GM21619 (cell line): ENCODE measurements around the gene SCN4A.
"Not testable (repeated sequence)": the region's sequence is repeated elsewhere in the genome, so short reads cannot be mapped to it uniquely, and the experiment has no call there.

ENCODE experiments used
- ATAC-seq: cut with Tn5 transposase; IDR thresholded peaks from one replicate; pipeline ENCODE4 v1.9.1; 2021; ENCODE audit not compliant: unreplicated experiment

The SCN4A gene

DNA sequence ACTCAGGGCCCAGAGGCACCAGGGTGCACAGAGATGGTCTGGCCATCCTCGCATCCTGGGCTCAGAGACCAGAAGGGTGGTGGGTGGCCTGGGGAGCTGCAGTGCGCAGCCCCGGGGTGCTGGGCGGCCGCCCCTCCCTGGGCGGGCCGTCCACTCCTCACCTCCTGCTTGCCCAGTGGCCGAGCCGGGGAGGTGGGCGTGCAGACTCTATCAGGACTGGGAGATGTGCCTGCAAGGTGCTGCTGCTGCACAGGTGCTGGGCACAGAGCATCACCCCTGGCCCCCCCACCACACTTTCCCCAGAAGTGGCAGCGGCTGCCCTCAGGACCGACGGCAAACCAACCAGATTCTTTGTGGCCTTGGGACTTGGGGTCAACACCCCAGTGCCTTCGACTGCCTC, at the start of gene SCN4A:
TSS of gene SCN4A (minus strand) at position 123 of the 400 bp plus-strand sequence. CDS start at position 46, 77 bp downstream.
- ATAC-seq: no peak

GRCh38 chr17:64020056-64020766, 47.5 kb upstream of the SCN4A start, which contains the start of gene ICAM2:
TSS of gene ICAM2 (minus strand) at chr17:64020633. CDS start at chr17:64006691, 13,942 bp downstream.
- peak; percentile 63 for ATAC-seq

DNA sequence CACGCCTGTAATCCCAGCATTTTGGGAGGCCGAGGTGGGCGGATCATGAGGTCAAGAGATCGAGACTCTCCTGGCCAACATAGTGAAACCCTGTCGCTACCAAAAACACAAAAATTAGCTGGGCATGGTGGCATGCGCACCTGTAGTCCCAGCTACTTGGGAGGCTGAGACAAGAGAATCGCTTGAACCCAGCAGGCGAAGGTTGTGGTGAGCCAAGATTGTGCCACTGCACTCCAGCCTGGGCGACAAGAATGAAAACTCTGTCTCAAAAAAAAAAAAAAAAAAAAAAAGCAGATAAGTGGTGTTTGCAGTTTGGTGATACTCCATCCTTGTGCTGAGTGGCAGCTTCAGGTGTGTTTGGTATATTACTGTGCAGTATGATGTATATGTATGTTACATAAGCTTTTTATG, 46.8 kb upstream of the SCN4A start:
- ATAC-seq: peak; percentile 7

GRCh38 chr17:64017381-64017980, 44.8 kb upstream of the SCN4A start:
- ATAC-seq: no peak

GRCh38 chr17:64016974-64017373, 44.3 kb upstream of the SCN4A start:
- no peak for ATAC-seq

DNA sequence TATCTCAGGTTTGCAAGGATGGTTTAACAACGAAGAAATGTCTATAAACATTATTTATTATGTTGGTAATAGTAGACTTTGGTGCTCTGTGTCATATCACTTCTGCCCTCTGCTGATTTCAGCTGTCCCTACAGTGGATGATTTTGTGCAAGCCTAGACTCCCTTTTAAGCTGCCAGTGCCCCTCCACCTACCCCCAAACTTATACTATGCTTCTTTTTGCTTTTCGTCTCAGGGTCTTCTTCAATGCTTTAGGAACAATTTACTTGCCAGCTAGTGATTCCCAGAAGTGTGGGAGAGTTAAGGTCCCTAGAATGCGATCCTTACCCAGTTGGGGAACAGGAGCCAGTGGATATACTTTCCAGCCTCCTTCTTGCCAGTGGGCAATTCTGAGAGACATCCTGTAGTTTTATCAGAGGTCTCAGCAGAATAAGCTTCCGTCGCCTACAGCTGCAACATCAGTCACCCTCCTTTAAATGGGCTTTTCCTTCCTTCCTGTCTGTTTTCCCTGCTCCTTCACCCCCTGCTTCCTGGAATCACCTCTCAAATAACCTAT, 43.6 kb upstream of the SCN4A start:
- no peak for ATAC-seq

DNA sequence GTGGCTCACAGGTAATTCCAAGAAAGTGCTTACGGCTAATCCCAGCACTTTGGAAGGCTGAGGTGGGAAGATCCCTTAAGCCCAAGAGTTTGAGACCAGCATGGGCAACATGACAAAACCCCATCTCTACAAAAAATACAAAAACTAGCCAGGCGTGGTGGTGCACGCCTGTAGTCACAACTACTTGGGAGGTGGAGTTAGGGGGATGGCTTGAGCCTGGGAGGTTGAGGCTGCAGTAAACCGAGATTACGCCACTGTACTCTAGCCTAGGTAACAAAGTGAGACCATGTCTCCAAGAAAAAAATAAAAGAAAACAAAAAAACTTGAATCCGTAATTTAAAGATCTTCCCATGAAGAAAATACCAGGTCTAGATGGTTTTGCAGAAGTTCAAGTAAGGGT, 42.7 kb upstream of the SCN4A start:
- ATAC-seq: no peak

- ATAC-seq: no peak
These were observed 37.1 kb upstream of the SCN4A start for GRCh38 chr17:64009571-64010402.

GRCh38 chr17:64008830-64009229, 36.1 kb upstream of the SCN4A start:
- no peak for ATAC-seq

- no peak for ATAC-seq
These were observed 35.6 kb upstream of the SCN4A start for GRCh38 chr17:64008346-64008745.

GRCh38 chr17:64007838-64008282, 35.1 kb upstream of the SCN4A start:
- ATAC-seq: no peak

DNA sequence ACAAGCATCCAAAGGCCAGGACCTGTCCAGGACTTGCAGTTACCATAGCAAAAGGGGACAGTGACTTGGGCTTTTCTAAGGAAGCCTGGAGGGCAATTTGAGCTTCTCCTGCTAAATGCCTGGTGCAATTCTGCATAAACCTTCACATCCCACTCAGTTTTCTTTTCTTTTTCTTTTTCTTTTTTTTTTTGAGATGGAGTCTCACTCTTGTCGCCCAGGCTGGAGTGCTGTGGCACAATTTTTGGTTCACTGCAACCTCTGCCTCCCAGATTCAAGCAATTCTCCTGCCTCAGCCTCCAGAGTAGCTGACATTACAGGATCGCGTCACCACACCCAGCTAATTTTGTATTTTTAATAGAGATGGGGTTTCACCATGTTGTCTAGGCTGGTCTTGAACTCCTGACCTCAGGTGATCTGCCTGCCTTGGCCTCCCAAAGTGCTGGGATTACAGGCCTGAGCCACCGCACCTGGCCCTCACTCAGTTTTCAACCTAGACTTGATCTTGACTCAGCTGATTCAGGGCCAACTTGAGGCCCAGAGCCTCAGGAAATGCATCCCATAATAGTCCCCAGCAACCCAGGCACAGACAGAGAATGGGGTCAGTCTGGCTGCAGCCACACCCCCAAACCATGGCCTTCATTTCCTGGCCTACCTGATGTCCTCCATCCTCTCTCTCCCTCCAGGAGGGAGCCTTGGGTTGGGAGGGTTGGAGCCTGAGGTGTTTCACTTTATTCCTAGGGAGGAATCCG, 34.5 kb upstream of the SCN4A start:
- ATAC-seq: not testable (repeated sequence)

DNA sequence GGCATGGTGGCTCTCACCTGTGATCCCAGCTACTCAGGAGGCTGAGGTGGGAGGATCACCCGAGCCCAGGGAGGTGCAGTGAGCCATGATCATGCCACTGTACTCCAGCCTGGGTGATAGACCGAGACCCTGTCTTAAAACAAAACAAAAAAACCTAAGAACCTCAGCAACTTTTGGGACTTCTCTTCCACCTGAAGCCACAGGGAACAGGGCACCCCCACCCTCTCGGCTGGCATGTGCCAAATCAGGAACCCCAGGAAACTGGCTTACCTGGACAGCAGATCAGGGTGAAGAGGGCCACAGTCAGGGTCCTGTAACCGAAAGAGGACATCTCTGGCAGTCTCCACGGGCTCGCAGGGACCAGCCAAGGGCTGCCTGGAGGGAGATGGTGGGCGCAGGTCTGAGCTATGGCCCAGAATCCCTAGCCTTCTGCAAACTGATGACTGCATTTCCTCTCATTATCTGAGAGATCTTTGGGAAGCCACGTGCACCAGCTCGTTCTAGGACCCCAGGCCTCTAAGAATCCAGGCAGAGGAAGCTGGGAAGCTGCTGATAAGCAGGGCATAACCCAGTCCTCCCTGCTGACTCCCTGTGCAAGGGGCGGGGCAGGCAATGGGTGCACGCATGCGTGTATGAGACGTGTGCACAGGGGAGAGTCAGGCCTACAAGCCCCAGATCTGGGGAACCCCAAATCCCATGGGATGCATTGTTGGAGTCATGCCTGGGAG, 33.8 kb upstream of the SCN4A start:
- no peak for ATAC-seq

DNA sequence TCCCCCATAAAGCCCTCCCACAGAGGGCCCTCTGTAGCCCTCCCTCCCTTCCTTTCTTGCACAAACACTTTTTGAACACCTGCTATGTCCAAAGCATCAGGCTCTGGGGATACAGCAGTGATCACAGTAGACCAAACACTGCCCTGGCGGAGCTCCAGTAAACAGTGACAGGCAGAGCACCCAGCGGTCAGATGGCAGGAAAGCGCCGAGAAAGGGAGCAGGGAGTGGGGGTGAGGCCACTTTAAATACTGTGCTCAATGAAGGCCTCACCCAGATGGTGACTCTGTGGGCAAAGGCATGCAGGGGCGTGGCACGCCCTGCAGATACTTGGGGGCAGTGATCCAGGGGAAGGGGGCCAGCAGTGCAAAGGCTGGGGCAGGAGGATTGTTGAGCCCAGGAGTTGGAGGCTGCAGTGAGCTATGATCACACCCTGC, 33.0 kb upstream of the SCN4A start:
- ATAC-seq: no peak

DNA sequence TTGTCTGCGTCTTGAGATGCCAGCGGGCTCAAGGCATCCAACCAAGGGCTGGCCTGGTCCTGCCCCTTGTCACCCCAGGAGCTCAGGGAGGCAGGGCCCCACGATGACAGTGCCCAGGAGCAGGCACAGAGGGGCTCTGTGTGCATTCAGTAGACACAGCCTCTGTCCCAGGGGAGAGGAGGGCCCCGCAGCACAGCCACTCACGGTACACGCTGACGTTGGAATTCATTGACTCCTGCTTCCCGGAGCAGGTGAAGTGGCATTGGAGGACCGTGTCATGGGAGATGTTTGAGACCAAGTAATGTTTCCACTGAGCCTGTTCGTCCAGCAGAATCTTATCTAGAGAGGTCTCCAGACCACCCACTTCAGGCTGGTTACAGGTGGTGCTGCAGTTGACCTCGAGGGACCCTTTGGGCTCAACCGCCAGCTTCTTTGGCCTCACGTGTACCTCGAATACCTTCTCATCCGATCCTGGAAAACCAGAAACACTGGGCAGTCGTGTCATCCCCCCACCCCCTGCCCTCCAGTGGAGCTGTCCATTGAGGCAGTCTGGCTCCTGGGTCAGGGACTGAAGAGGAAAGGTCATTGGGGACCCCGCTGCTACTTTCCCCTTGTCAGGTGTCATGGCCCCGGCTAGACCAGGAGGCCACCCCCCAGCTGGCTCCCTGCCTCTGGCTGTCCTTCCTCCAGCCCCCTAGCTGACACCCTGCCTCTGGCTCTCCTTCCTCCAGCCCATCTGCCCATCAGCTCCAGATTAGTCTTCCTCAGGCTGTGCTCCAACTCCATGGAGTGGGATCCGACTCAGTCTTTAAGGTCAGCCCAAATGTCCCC, 32.4 kb upstream of the SCN4A start:
- ATAC-seq: no peak

DNA sequence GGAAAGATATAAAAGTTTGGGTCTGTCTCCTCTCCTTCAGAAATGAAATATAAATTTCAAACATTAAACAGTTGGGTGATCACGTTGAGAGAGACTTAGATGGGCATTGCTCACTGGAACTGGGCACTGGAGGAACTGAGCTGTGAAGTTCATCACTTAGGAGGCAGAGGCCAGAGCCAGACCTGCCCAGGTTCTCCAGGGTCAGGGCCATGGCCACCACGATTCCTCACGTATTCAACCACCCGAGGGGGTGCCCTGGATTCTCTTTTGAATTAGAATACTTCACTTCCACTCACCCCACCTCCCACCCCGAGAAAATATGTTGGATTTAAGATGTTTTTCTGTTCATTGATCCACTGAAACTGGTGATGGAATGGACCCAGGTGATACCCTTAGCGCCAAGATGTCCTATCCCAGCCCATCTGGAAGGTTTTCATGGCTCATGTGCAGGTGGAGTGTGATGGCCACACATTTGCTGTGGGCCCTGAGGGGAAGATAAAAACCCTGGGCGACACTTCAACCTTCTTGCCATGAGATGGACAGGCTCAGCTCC, 31.6 kb upstream of the SCN4A start:
- no peak for ATAC-seq

DNA sequence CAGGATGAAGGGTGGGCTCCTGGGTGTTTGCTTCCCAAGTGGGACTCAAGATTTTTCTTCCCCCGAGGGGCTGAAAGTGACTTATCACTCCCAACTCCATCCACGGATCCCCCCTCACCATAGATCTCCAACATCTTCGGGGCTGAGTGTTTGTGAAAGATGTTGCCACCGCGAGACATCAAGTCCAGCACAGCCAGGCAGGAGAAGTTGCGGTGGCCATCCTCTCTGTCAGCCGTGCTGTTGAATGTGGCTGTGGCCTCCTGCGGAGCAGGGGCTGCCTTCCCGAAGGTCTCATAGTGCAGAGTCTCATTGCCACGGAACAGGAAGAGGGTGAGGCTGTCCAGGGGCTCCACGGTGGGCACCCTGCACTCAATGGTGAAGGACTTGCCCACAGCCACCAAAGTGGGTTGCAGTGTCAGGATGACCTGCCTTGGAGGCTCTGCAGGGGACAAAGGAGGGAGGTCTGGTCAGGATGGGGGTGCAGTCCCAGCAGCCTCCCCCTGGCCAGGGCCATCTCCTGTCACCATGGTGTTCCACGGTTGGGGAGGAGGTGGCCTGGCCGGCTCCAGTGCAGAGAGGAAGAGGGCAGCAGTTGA, 30.9 kb upstream of the SCN4A start:
- ATAC-seq: no peak
